Astrocyte (in vitro differentiated cells and primary cell): ENCODE data around the gene DLGAP1.

Experiments used
- EZH2 ChIP-seq: IDR thresholded peaks from 2 replicates; pipeline ENCODE4 v1.6.1; 2012; ENCODE audit warnings: mild to moderate bottlenecking, low read length, inconsistent platforms; ENCODE audit not compliant: insufficient read depth
- TF ChIP-seq, protein P1 (sequence below): IDR thresholded peaks from 2 replicates; pipeline ENCODE4 v1.5.1; 2011; ENCODE audit warnings: low read depth, mild to moderate bottlenecking, inconsistent platforms, low read length, moderate library complexity; ENCODE audit not compliant: insufficient read depth

- TF ChIP-seq, protein P1, sequence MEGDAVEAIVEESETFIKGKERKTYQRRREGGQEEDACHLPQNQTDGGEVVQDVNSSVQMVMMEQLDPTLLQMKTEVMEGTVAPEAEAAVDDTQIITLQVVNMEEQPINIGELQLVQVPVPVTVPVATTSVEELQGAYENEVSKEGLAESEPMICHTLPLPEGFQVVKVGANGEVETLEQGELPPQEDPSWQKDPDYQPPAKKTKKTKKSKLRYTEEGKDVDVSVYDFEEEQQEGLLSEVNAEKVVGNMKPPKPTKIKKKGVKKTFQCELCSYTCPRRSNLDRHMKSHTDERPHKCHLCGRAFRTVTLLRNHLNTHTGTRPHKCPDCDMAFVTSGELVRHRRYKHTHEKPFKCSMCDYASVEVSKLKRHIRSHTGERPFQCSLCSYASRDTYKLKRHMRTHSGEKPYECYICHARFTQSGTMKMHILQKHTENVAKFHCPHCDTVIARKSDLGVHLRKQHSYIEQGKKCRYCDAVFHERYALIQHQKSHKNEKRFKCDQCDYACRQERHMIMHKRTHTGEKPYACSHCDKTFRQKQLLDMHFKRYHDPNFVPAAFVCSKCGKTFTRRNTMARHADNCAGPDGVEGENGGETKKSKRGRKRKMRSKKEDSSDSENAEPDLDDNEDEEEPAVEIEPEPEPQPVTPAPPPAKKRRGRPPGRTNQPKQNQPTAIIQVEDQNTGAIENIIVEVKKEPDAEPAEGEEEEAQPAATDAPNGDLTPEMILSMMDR = no peak
- no peak for TF ChIP-seq EZH2
These were observed 900.2 kb downstream of the DLGAP1 start for GRCh38 chr18:3554811-3555427.
